ENCODE measurements around the gene SMARCB1.

The SMARCB1 gene

DNA sequence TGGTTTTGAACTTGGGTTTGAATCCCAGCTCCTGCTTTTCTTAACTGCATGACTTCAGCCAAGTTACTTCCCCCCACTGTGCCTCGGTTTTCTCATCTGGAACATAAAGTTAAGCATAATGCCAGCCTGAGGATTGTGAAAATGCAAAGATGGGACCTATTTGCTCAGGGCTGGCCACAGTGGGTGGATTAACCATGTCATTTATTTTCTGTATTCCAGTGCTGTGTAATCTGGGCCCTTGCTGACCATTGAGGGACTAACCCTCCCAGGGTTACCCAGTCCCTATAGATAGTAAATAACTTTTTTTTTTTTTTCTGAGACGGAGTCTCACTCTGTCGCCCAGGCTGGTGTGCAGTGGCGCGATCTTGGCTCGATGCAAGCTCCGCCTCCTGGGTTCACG lies 31.1 kb upstream of the SMARCB1 start:
- Histone ChIP-seq H2BK12ac (ENCODE audit: low read length) (no peak overlapping the region), H3K4me1 (ENCODE audit: control insufficient read depth in 2 of 2, insufficient read depth in 1 of 2, low read depth in 1 of 2, low read length in 2 of 2) (no peaks in the 10 kb centered on the region), H2AK5ac (ENCODE audit: low read depth, low read length) (no peak overlapping the region), H2BK120ac (ENCODE audit: low read depth, low read length) (no peak overlapping the region), H3K14ac (ENCODE audit: low read length) (no peak overlapping the region), H3K18ac (ENCODE audit: low read length) (no peak overlapping the region), H4K8ac (ENCODE audit: low read depth, low read length) (no peak overlapping the region), H3K79me1 (ENCODE audit: low read depth, low read length) (no peaks in the 10 kb centered on the region), H3K27ac (replicated peaks; ENCODE audit: low read length) (no peak overlapping the region), H2BK5ac (ENCODE audit: low read length) (no peak overlapping the region), H3K9me3 (replicated peaks in 1 of 2; ENCODE audit: control insufficient read depth in 2 of 2, insufficient read depth in 1 of 2, low read depth in 1 of 2, low read length in 2 of 2) (no peaks in the 10 kb centered on the region), H2AFZ (ENCODE audit: low read length) (no peak overlapping the region), H3K36me3 (replicated peaks in 1 of 2; ENCODE audit: control insufficient read depth in 2 of 2, insufficient read depth in 2 of 2, low read length in 2 of 2) (no peaks in the 10 kb centered on the region), H3K4me2 (ENCODE audit: insufficient read depth, low read length, poor library complexity, severe bottlenecking) (no peak overlapping the region), H3K23ac (ENCODE audit: low read depth, low read length, poor library complexity) (no peak overlapping the region), H3K4me3 (ENCODE audit: low read length in 2 of 2) (no peak overlapping the region), H4K91ac (ENCODE audit: low read depth, low read length, poor library complexity) (no peak overlapping the region), H2BK15ac (ENCODE audit: low read length) (no peak overlapping the region), H3K27me3 (ENCODE audit: control insufficient read depth in 3 of 3, insufficient read depth in 3 of 3, low read depth in 1 of 3, low read length in 3 of 3) (no peaks in the 10 kb centered on the region), H3K4ac (ENCODE audit: low read length) (no peak overlapping the region), H3K9ac (ENCODE audit: low read depth, low read length, poor library complexity) (no peak overlapping the region)
- DNase-seq (ENCODE audit: low spot score): no peak
- no CpG with 5 or more reads among the region's 8 CpGs for WGBS, 2 donors (ENCODE audit: extremely low coverage in 2 of 2, insufficient read length in 2 of 2, insufficient replicate concordance in 1 of 2)

- Histone ChIP-seq H3K4ac (ENCODE audit: low read length) (no peak overlapping the region), H3K14ac (ENCODE audit: low read length) (no peak overlapping the region), H3K23ac (ENCODE audit: low read depth, low read length, poor library complexity) (no peak overlapping the region), H2AK5ac (ENCODE audit: low read depth, low read length) (no peak overlapping the region), H2BK5ac (ENCODE audit: low read length) (no peak overlapping the region), H3K4me3 (ENCODE audit: low read length in 2 of 2) (no peak overlapping the region), H2BK12ac (ENCODE audit: low read length) (no peak overlapping the region), H3K9me3 (replicated peaks in 1 of 2; ENCODE audit: control insufficient read depth in 2 of 2, insufficient read depth in 1 of 2, low read depth in 1 of 2, low read length in 2 of 2) (no peaks in the 10 kb centered on the region), H2BK120ac (ENCODE audit: low read depth, low read length) (no peak overlapping the region), H3K27me3 (ENCODE audit: control insufficient read depth in 3 of 3, insufficient read depth in 3 of 3, low read depth in 1 of 3, low read length in 3 of 3) (no peaks in the 10 kb centered on the region), H2BK15ac (ENCODE audit: low read length) (no peak overlapping the region), H3K27ac (replicated peaks; ENCODE audit: low read length) (no peak overlapping the region), H4K91ac (ENCODE audit: low read depth, low read length, poor library complexity) (no peak overlapping the region), H3K9ac (ENCODE audit: low read depth, low read length, poor library complexity) (no peak overlapping the region), H3K4me2 (ENCODE audit: insufficient read depth, low read length, poor library complexity, severe bottlenecking) (no peak overlapping the region), H3K18ac (ENCODE audit: low read length) (no peak overlapping the region), H3K79me1 (ENCODE audit: low read depth, low read length) (no peaks in the 10 kb centered on the region), H3K36me3 (replicated peaks in 1 of 2; ENCODE audit: control insufficient read depth in 2 of 2, insufficient read depth in 2 of 2, low read length in 2 of 2) (no peaks in the 10 kb centered on the region), H2AFZ (ENCODE audit: low read length) (no peak overlapping the region), H3K4me1 (ENCODE audit: control insufficient read depth in 2 of 2, insufficient read depth in 1 of 2, low read depth in 1 of 2, low read length in 2 of 2) (no peaks in the 10 kb centered on the region), H4K8ac (ENCODE audit: low read depth, low read length) (no peak overlapping the region)
- no CpG with 5 or more reads among the region's 4 CpGs for WGBS, 2 donors (ENCODE audit: extremely low coverage in 2 of 2, insufficient read length in 2 of 2, insufficient replicate concordance in 1 of 2)
- DNase-seq (ENCODE audit: low spot score): no peak
Measured at GRCh38 chr22:23756891-23757290, 29.9 kb upstream of the SMARCB1 start.

- no peaks in the 10 kb centered on the region for H3K79me1 ChIP-seq (ENCODE audit: low read depth, low read length)
- no peak overlapping the region for H2BK15ac ChIP-seq (ENCODE audit: low read length)
- WGBS, 2 donors (ENCODE audit: extremely low coverage in 2 of 2, insufficient read length in 2 of 2, insufficient replicate concordance in 1 of 2): no CpG with 5 or more reads among the region's 4 CpGs
- DNase-seq (ENCODE audit: low spot score): no peak
- no peaks in the 10 kb centered on the region for H3K36me3 ChIP-seq (replicated peaks in 1 of 2; ENCODE audit: control insufficient read depth in 2 of 2, insufficient read depth in 2 of 2, low read length in 2 of 2)
- H2BK12ac ChIP-seq (ENCODE audit: low read length): no peak overlapping the region
- H4K8ac ChIP-seq (ENCODE audit: low read depth, low read length): no peak overlapping the region
- no peak overlapping the region for H3K27ac ChIP-seq (replicated peaks; ENCODE audit: low read length)
- no peak overlapping the region for H3K4ac ChIP-seq (ENCODE audit: low read length)
- H3K9ac ChIP-seq (ENCODE audit: low read depth, low read length, poor library complexity): no peak overlapping the region
- H3K18ac ChIP-seq (ENCODE audit: low read length): no peak overlapping the region
- no peak overlapping the region for H3K4me3 ChIP-seq (ENCODE audit: low read length in 2 of 2)
- H3K4me2 ChIP-seq (ENCODE audit: insufficient read depth, low read length, poor library complexity, severe bottlenecking): no peak overlapping the region
- H3K14ac ChIP-seq (ENCODE audit: low read length): no peak overlapping the region
- no peak overlapping the region for H2BK5ac ChIP-seq (ENCODE audit: low read length)
- H3K4me1 ChIP-seq (ENCODE audit: control insufficient read depth in 2 of 2, insufficient read depth in 1 of 2, low read depth in 1 of 2, low read length in 2 of 2): peaks cover 9 to 17% of the 10 kb centered on the region in 2 donors
- no peak overlapping the region for H2BK120ac ChIP-seq (ENCODE audit: low read depth, low read length)
- H3K9me3 ChIP-seq (replicated peaks in 1 of 2; ENCODE audit: control insufficient read depth in 2 of 2, insufficient read depth in 1 of 2, low read depth in 1 of 2, low read length in 2 of 2): no peaks in the 10 kb centered on the region
- no peaks in the 10 kb centered on the region for H3K27me3 ChIP-seq (ENCODE audit: control insufficient read depth in 3 of 3, insufficient read depth in 3 of 3, low read depth in 1 of 3, low read length in 3 of 3)
- H3K23ac ChIP-seq (ENCODE audit: low read depth, low read length, poor library complexity): no peak overlapping the region
- H4K91ac ChIP-seq (ENCODE audit: low read depth, low read length, poor library complexity): no peak overlapping the region
- H2AK5ac ChIP-seq (ENCODE audit: low read depth, low read length): no peak overlapping the region
- H2AFZ ChIP-seq (ENCODE audit: low read length): no peak overlapping the region
Measured at GRCh38 chr22:23759566-23759965, 27.2 kb upstream of the SMARCB1 start.

DNA sequence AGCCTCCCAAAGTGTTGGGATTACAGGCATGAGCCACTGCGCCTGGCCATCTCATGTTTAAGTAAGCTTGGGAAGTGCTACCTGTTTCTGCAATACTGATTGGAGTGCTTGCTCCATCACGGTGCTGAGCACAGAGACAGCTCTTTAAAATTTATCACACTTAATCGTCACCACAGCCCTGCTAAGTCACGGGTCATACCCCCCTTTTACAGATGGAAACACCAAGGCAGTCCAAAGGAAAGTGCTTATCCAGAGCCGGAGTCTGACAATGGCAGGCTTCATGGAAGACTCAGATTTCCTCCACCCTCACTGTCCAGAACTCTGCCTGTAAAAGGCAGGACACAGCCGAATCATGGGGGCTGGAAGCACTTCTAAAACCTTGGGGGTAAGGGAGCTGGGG lies 26.7 kb upstream of the SMARCB1 start:
- Histone ChIP-seq H3K18ac (ENCODE audit: low read length) (no peak overlapping the region), H2BK5ac (ENCODE audit: low read length) (no peak overlapping the region), H4K91ac (ENCODE audit: low read depth, low read length, poor library complexity) (no peak overlapping the region), H3K79me1 (ENCODE audit: low read depth, low read length) (no peaks in the 10 kb centered on the region), H3K36me3 (replicated peaks in 1 of 2; ENCODE audit: control insufficient read depth in 2 of 2, insufficient read depth in 2 of 2, low read length in 2 of 2) (peaks cover 0 to 3% of the 10 kb centered on the region in 2 donors), H3K4me2 (ENCODE audit: insufficient read depth, low read length, poor library complexity, severe bottlenecking) (no peak overlapping the region), H2AK5ac (ENCODE audit: low read depth, low read length) (no peak overlapping the region), H3K9ac (ENCODE audit: low read depth, low read length, poor library complexity) (peak overlapping the region; percentile 30), H2AFZ (ENCODE audit: low read length) (no peak overlapping the region), H4K8ac (ENCODE audit: low read depth, low read length) (no peak overlapping the region), H3K27me3 (ENCODE audit: control insufficient read depth in 3 of 3, insufficient read depth in 3 of 3, low read depth in 1 of 3, low read length in 3 of 3) (no peaks in the 10 kb centered on the region), H3K4me1 (ENCODE audit: control insufficient read depth in 2 of 2, insufficient read depth in 1 of 2, low read depth in 1 of 2, low read length in 2 of 2) (peaks cover 9 to 17% of the 10 kb centered on the region in 2 donors), H3K4me3 (ENCODE audit: low read length in 2 of 2) (no peak overlapping the region), H3K27ac (replicated peaks; ENCODE audit: low read length) (no peak overlapping the region), H3K23ac (ENCODE audit: low read depth, low read length, poor library complexity) (peak overlapping the region; percentile 25), H2BK120ac (ENCODE audit: low read depth, low read length) (no peak overlapping the region), H3K4ac (ENCODE audit: low read length) (no peak overlapping the region), H3K9me3 (replicated peaks in 1 of 2; ENCODE audit: control insufficient read depth in 2 of 2, insufficient read depth in 1 of 2, low read depth in 1 of 2, low read length in 2 of 2) (no peaks in the 10 kb centered on the region), H2BK15ac (ENCODE audit: low read length) (no peak overlapping the region), H2BK12ac (ENCODE audit: low read length) (no peak overlapping the region), H3K14ac (ENCODE audit: low read length) (no peak overlapping the region)
- no peak for DNase-seq (ENCODE audit: low spot score)
- WGBS, 2 donors (ENCODE audit: extremely low coverage in 2 of 2, insufficient read length in 2 of 2, insufficient replicate concordance in 1 of 2): no CpG with 5 or more reads among the region's 6 CpGs
